ENCODE results near the gene GCNA.
"Not testable (repeated sequence)": the region's sequence is repeated elsewhere in the genome, so short reads cannot be mapped to it uniquely, and the experiment has no call there.

Gene GCNA

GRCh38 chrX:71556036-71556435 lies 22.2 kb upstream of the GCNA start:
- H3K4me3 ChIP-seq (ENCODE audit: control insufficient read depth, low read depth, low read length): no peak overlapping the region
- TF ChIP-seq CTCF (IDR thresholded peaks at IDR 0.05; ENCODE audit: control insufficient read depth, insufficient read depth, low read depth, low read length, missing control alignments): no peak
- DNase-seq (ENCODE audit: low read depth): no peak

GRCh38 chrX:71558920-71559319 lies 19.3 kb upstream of the GCNA start:
- DNase-seq (ENCODE audit: low read depth): no peak
- no peak for TF ChIP-seq CTCF (IDR thresholded peaks at IDR 0.05; ENCODE audit: control insufficient read depth, insufficient read depth, low read depth, low read length, missing control alignments)
- no peak overlapping the region for H3K4me3 ChIP-seq (ENCODE audit: control insufficient read depth, low read depth, low read length)

- not testable (repeated sequence) for H3K4me3 ChIP-seq (ENCODE audit: control insufficient read depth, low read depth, low read length); DNase-seq (ENCODE audit: low read depth)
These were observed 18.5 kb upstream of the GCNA start for GRCh38 chrX:71559773-71560172.

GRCh38 chrX:71563921-71564320 lies 14.3 kb upstream of the GCNA start:
- H3K4me3 ChIP-seq (ENCODE audit: control insufficient read depth, low read depth, low read length): no peak overlapping the region
- TF ChIP-seq CTCF (IDR thresholded peaks at IDR 0.05; ENCODE audit: control insufficient read depth, insufficient read depth, low read depth, low read length, missing control alignments): no peak
- no peak for DNase-seq (ENCODE audit: low read depth)

GRCh38 chrX:71565474-71566041 lies 12.7 kb upstream of the GCNA start:
- DNase-seq (ENCODE audit: low read depth): no peak
- no peak overlapping the region for H3K4me3 ChIP-seq (ENCODE audit: control insufficient read depth, low read depth, low read length)
- no peak for TF ChIP-seq CTCF (IDR thresholded peaks at IDR 0.05; ENCODE audit: control insufficient read depth, insufficient read depth, low read depth, low read length, missing control alignments)

GRCh38 chrX:71571390-71571789 lies 6.8 kb upstream of the GCNA start:
- H3K4me3 ChIP-seq (ENCODE audit: control insufficient read depth, low read depth, low read length); DNase-seq (ENCODE audit: low read depth): not testable (repeated sequence)

GRCh38 chrX:71573590-71573989 lies 4.6 kb upstream of the GCNA start:
- DNase-seq (ENCODE audit: low read depth): no peak
- no peak overlapping the region for H3K4me3 ChIP-seq (ENCODE audit: control insufficient read depth, low read depth, low read length)
- TF ChIP-seq CTCF (IDR thresholded peaks at IDR 0.05; ENCODE audit: control insufficient read depth, insufficient read depth, low read depth, low read length, missing control alignments): no peak

- DNase-seq (ENCODE audit: low read depth): no peak
- H3K4me3 ChIP-seq (ENCODE audit: control insufficient read depth, low read depth, low read length): no peak overlapping the region
- no peak for TF ChIP-seq CTCF (IDR thresholded peaks at IDR 0.05; ENCODE audit: control insufficient read depth, insufficient read depth, low read depth, low read length, missing control alignments)
These were observed 555 bp upstream of the GCNA start for GRCh38 chrX:71577682-71578081.
